OCI-LY1 (cell line): ENCODE results near the gene SSH2.

ENCODE experiments used
- CTCF ChIP-seq: fragments of 200-600 bp; sonication (generic), shearing (Covaris generic); IDR thresholded peaks from 2 replicates; pipeline ENCODE4 v1.5.1; 2017; ENCODE audit warnings: mild to moderate bottlenecking, antibody characterized with exemption, low read length, moderate library complexity, mixed read lengths
- EZH2 ChIP-seq: fragments of 200-600 bp; sonication (generic), shearing (Covaris generic); IDR thresholded peaks from 2 replicates; pipeline ENCODE4 v1.8.0; 2017; ENCODE audit warnings: borderline replicate concordance, mixed run types, mild to moderate bottlenecking, antibody characterized with exemption, low read length, moderate library complexity, mixed read lengths

- TF ChIP-seq CTCF (no peak), EZH2 (no peak)
Measured at GRCh38 chr17:29764217-29764616, 165.8 kb downstream of the SSH2 start.
